Eye (tissue), 1 donor: ENCODE data around the gene ROBO2.

Experiments
- DNase-seq: peaks from one replicate; pipeline ENCODE4 v3.0.0-alpha.2; 2015

The ROBO2 gene

GRCh38 chr3:77601823-77602415, 562.0 kb downstream of the ROBO2 start:
- no peak for DNase-seq

- no peak for DNase-seq
Observed at GRCh38 chr3:77602722-77603121, 562.8 kb downstream of the ROBO2 start.

GRCh38 chr3:77605308-77605707, 565.4 kb downstream of the ROBO2 start:
- no peak for DNase-seq

- DNase-seq = no peak
Observed at GRCh38 chr3:77605865-77606264, 566.0 kb downstream of the ROBO2 start.

GRCh38 chr3:77606372-77606771, 566.5 kb downstream of the ROBO2 start:
- no peak for DNase-seq

- DNase-seq = no peak
Observed at GRCh38 chr3:77618686-77619085, 578.8 kb downstream of the ROBO2 start.

- peak; percentile 46 for DNase-seq
Observed at GRCh38 chr3:77620009-77620408, 580.1 kb downstream of the ROBO2 start.

GRCh38 chr3:77623500-77623899, 583.6 kb downstream of the ROBO2 start:
- no peak for DNase-seq

GRCh38 chr3:77626157-77626556, 586.3 kb downstream of the ROBO2 start:
- DNase-seq = no peak

- no peak for DNase-seq
Observed at GRCh38 chr3:77648214-77648613, 608.3 kb downstream of the ROBO2 start.

- DNase-seq = no peak
Observed at GRCh38 chr3:77648664-77649063, 608.8 kb downstream of the ROBO2 start.

- no peak for DNase-seq
Observed at GRCh38 chr3:77652624-77653023, 612.7 kb downstream of the ROBO2 start.

- DNase-seq = no peak
Observed at GRCh38 chr3:77655396-77655795, 615.5 kb downstream of the ROBO2 start.

- DNase-seq = no peak
Observed at GRCh38 chr3:77660718-77661117, 620.8 kb downstream of the ROBO2 start.

GRCh38 chr3:77667901-77668300, 628.0 kb downstream of the ROBO2 start:
- peak; percentile 85 for DNase-seq

- DNase-seq = peak; percentile 74
Observed at GRCh38 chr3:77668376-77668775, 628.5 kb downstream of the ROBO2 start.

- no peak for DNase-seq
Observed at GRCh38 chr3:77672016-77672415, 632.1 kb downstream of the ROBO2 start.

- DNase-seq = no peak
Observed at GRCh38 chr3:77682162-77682561, 642.3 kb downstream of the ROBO2 start.

- DNase-seq = no peak
Observed at GRCh38 chr3:77684115-77684514, 644.2 kb downstream of the ROBO2 start.

- no peak for DNase-seq
Observed at GRCh38 chr3:77685713-77686112, 645.8 kb downstream of the ROBO2 start.

GRCh38 chr3:77686560-77686959, 646.7 kb downstream of the ROBO2 start:
- DNase-seq = peak; percentile 31

GRCh38 chr3:77687545-77687944, 647.6 kb downstream of the ROBO2 start:
- no peak for DNase-seq

GRCh38 chr3:77690284-77690845, 650.5 kb downstream of the ROBO2 start:
- DNase-seq = peak; percentile 51

- DNase-seq = no peak
Observed at GRCh38 chr3:77693147-77693546, 653.2 kb downstream of the ROBO2 start.

- no peak for DNase-seq
Observed at GRCh38 chr3:77699125-77699691, 659.3 kb downstream of the ROBO2 start.
